ENCODE data around the gene ADGRL1. TPM values are rescaled to one million over a fixed set of nuclear protein-coding genes. Genes with fewer than 3 reads are reported as not detected.
"Not testable (repeated sequence)": the region's sequence is repeated elsewhere in the genome, so short reads cannot be mapped to it uniquely, and the experiment has no call there.

ADGRL1 gene
- total RNA-seq, 1 donor from 2014 or later: 68.1 TPM

DNA sequence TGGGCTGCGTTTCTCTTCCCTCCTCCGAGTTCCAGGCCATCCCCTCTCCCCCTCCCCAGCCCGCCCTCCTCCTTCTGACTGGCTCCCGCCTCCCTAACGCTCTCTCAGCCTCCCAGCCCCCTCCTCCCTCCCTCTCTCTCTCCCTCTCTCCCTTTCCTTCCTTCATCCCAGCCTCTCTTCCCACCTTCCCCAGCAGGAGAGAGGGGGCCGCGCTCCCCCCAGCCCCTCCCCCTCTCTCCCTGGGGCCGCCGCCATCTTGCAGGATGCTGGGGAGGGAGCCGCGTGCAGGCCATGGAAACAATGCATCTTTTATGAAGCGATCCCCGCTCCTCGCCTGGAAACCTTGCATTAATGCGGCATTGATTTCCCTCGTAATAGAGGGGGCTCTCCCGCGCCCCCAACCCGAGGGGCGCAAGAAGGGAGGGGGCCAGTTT, 42.6 kb upstream of the ADGRL1 start:
- peaks cover under 1% of the 10 kb centered on the region for H3K4me1 Mint-ChIP-seq (ENCODE audit: low read depth, unreplicated experiment)
- peaks cover 4% of the 10 kb centered on the region for H3K9me3 Mint-ChIP-seq (ENCODE audit: unreplicated experiment)
- no peak overlapping the region for H3K4me3 Mint-ChIP-seq (ENCODE audit: unreplicated experiment)
- H3K27ac Mint-ChIP-seq (ENCODE audit: unreplicated experiment): no peak overlapping the region
- no peaks in the 10 kb centered on the region for H3K36me3 Mint-ChIP-seq (ENCODE audit: unreplicated experiment)
- TF ChIP-seq, protein P1, sequence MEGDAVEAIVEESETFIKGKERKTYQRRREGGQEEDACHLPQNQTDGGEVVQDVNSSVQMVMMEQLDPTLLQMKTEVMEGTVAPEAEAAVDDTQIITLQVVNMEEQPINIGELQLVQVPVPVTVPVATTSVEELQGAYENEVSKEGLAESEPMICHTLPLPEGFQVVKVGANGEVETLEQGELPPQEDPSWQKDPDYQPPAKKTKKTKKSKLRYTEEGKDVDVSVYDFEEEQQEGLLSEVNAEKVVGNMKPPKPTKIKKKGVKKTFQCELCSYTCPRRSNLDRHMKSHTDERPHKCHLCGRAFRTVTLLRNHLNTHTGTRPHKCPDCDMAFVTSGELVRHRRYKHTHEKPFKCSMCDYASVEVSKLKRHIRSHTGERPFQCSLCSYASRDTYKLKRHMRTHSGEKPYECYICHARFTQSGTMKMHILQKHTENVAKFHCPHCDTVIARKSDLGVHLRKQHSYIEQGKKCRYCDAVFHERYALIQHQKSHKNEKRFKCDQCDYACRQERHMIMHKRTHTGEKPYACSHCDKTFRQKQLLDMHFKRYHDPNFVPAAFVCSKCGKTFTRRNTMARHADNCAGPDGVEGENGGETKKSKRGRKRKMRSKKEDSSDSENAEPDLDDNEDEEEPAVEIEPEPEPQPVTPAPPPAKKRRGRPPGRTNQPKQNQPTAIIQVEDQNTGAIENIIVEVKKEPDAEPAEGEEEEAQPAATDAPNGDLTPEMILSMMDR (IDR thresholded peaks at IDR 0.05; ENCODE audit: partially characterized antibody, unreplicated experiment): no peak
- DNase-seq: peak; percentile 90
- H3K27me3 Mint-ChIP-seq (ENCODE audit: unreplicated experiment): peaks cover 3% of the 10 kb centered on the region

DNA sequence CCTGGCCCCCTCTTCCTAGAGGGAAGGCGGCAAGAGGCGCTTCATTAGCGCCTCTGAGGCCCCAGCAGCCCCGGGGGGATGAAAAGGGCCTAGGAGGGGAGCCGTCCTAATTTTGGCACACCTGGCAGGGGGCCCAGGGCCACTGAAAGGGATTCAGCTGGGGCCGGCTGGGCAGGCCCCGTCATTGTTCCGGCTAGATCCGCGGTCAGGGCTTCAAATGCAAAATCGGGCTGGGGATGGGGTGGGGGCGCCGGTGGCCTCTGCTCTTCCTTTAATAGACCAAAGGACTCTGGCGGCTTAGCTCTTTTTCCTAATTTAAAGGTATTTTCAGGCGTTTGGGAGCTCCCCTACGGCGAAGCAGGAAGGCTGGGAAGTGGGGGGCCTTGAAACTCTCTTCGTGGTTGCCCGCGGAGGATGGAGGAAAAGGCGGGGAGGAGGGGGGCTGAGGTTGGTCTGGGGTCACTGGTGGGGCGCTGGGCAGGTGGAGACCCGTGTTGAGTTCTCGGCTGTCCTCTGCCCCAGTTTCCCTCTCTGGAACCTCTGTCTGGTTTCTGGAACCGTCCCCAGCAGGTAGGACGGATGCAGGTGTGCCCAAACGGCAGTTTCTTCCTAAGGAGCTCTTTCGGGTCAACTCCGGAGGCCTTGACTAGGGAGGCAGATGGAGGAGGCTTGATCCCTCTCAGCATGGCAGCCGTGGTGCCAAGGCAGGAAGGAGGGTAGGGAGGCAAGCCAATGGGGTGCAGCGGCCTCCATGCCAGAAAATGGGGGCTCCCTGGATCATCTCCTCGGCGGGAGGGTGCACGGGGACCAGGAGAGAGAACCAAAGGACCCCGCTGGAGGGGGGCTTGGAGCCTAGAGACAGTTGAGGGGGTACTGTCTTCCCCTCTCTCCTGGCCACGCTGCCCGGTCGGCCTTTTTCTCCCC, 41.8 kb upstream of the ADGRL1 start:
- not testable (repeated sequence) for H3K4me1 Mint-ChIP-seq (ENCODE audit: low read depth, unreplicated experiment); H3K4me3 Mint-ChIP-seq (ENCODE audit: unreplicated experiment); H3K36me3 Mint-ChIP-seq (ENCODE audit: unreplicated experiment); H3K9me3 Mint-ChIP-seq (ENCODE audit: unreplicated experiment); H3K27ac Mint-ChIP-seq (ENCODE audit: unreplicated experiment); H3K27me3 Mint-ChIP-seq (ENCODE audit: unreplicated experiment)
- peak; percentile 34 for DNase-seq

DNA sequence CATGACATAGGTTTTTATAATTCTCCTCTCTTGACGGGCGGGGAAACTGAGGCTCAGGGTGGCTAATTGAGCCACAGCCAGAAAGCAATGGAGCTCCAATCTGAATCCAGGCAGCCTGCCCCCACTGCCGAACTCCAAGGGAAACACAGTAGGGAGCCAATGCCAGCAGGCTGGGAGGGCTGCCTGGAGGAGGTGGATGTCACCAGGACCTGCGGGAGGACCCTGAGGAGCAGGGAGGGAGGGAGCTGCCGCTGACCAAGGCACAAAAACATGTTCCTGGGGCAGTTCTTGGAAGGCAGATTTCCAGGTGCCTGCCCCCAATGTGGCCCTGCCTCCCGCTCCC, 41.2 kb upstream of the ADGRL1 start:
- not testable (repeated sequence) for H3K4me1 Mint-ChIP-seq (ENCODE audit: low read depth, unreplicated experiment); DNase-seq; H3K9me3 Mint-ChIP-seq (ENCODE audit: unreplicated experiment); H3K27ac Mint-ChIP-seq (ENCODE audit: unreplicated experiment); H3K36me3 Mint-ChIP-seq (ENCODE audit: unreplicated experiment); H3K27me3 Mint-ChIP-seq (ENCODE audit: unreplicated experiment)
- peak overlapping the region; percentile 46 for H3K4me3 Mint-ChIP-seq (ENCODE audit: unreplicated experiment)

DNA sequence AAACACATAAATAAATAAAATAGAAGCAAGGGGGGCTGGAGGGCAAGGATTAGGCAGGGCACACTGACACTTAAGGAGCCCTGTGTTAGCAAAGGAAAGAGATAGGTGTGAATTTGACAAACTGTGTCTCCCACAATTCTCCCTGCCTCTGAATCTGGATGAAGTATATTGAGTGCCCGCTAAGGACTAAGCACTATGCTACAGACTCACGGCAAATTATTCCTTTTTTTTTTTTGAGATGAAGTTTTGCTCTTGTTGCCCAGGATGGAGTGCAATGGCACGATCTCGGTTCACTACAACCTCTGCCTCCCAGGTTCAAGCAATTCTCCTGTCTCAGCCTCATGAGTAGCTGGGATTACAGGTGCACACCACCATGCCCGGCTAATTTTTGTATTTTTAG, 38.4 kb upstream of the ADGRL1 start:
- not testable (repeated sequence) for H3K36me3 Mint-ChIP-seq (ENCODE audit: unreplicated experiment); H3K4me1 Mint-ChIP-seq (ENCODE audit: low read depth, unreplicated experiment); H3K27me3 Mint-ChIP-seq (ENCODE audit: unreplicated experiment)

DNA sequence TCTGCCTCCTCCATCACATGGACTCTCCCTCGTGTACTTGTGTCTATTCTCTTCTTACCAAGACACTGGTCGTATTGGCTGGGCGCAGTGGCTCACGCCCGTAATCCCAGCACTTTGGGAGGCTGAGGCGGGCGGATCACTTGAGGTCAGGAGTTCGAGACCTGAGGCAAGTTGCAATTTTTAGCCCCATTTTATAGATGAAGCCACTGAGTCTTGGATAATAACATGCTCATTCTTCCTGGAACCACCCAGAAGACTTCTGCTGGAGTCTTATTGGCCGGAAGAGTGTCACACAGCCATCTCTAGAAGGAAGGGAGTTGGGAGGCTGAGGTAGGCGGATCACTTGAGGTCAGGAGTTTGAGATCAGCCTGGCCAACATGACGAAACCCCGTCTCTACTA, 37.7 kb upstream of the ADGRL1 start:
- H3K4me1 Mint-ChIP-seq (ENCODE audit: low read depth, unreplicated experiment); H3K27me3 Mint-ChIP-seq (ENCODE audit: unreplicated experiment); H3K27ac Mint-ChIP-seq (ENCODE audit: unreplicated experiment); H3K36me3 Mint-ChIP-seq (ENCODE audit: unreplicated experiment); H3K4me3 Mint-ChIP-seq (ENCODE audit: unreplicated experiment); H3K9me3 Mint-ChIP-seq (ENCODE audit: unreplicated experiment); DNase-seq: not testable (repeated sequence)

More for the DNA sequence above, 38.4 kb upstream of the ADGRL1 start:
- not testable (repeated sequence) for H3K4me3 Mint-ChIP-seq (ENCODE audit: unreplicated experiment); DNase-seq; H3K27ac Mint-ChIP-seq (ENCODE audit: unreplicated experiment); H3K9me3 Mint-ChIP-seq (ENCODE audit: unreplicated experiment)

DNA sequence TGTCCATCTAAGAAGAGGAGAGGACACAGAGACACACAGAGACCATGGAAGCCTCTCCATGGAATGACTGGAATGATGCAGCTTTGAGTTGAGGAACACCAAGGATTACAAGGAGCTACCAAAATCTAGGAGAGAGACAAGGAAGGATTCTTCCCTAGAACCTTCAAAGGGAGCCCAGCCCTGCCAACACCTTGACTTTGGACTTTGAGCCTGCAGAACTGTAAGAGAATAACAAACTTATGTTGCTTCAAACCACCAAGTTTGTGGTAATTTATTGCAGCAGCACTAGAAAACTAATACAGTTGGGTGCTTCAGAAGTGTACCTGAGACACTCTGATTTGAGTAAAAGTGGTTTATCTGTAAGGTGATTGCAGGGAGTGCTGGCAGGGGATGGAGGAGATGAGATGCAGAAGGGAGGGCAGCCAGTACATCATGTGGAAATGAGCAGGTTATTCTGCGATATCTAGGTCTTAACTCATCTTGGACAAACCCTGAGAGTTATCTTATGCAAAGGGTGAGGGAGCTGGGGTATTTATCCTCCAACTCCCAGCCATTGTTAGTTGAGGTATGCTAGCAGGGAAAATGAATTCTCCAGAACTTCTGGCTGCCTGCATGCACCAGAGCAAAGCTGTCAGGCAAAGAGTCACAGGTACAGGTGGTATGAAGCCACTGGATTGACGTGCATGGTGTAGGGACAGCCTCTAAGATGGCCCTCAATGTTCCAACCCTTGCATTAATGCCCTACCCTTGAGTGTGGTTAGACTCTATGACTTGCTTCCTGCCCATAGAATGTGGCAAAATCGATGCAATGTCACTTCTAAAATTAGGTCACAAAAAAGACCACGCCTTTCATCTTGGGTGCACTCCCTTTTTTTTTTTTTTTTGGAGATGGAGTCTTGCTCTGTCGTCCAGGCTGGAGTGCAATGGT, 31.3 kb upstream of the ADGRL1 start:
- no peaks in the 10 kb centered on the region for H3K4me1 Mint-ChIP-seq (ENCODE audit: low read depth, unreplicated experiment)
- no peaks in the 10 kb centered on the region for H3K9me3 Mint-ChIP-seq (ENCODE audit: unreplicated experiment)
- no peak overlapping the region for H3K27ac Mint-ChIP-seq (ENCODE audit: unreplicated experiment)
- H3K27me3 Mint-ChIP-seq (ENCODE audit: unreplicated experiment): no peaks in the 10 kb centered on the region
- TF ChIP-seq, protein P1 (IDR thresholded peaks at IDR 0.05; ENCODE audit: partially characterized antibody, unreplicated experiment): no peak
- no peak overlapping the region for H3K4me3 Mint-ChIP-seq (ENCODE audit: unreplicated experiment)
- H3K36me3 Mint-ChIP-seq (ENCODE audit: unreplicated experiment): no peaks in the 10 kb centered on the region
- DNase-seq: no peak

DNA sequence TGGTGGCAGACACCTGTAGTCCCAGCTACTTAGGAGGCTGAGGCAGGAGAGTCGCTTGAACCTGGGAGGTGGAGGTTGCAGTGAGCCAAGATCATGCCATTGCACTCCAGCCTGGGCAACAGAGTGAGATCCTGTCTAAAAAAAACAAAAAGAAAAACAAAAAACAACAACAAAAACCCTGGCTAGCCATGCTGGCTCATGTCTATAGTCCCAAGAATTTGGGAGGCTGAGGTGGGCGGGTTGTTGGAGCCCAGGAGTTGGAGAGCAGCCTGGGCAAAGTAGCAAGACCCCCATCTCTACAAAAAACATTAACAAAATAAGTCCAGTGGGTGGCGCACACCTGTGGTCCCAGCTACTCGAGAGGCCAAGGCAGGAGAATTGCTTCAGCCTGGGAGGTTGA, 27.0 kb upstream of the ADGRL1 start:
- not testable (repeated sequence) for H3K4me1 Mint-ChIP-seq (ENCODE audit: low read depth, unreplicated experiment); H3K4me3 Mint-ChIP-seq (ENCODE audit: unreplicated experiment); H3K36me3 Mint-ChIP-seq (ENCODE audit: unreplicated experiment); H3K9me3 Mint-ChIP-seq (ENCODE audit: unreplicated experiment); H3K27ac Mint-ChIP-seq (ENCODE audit: unreplicated experiment); DNase-seq; H3K27me3 Mint-ChIP-seq (ENCODE audit: unreplicated experiment)

DNA sequence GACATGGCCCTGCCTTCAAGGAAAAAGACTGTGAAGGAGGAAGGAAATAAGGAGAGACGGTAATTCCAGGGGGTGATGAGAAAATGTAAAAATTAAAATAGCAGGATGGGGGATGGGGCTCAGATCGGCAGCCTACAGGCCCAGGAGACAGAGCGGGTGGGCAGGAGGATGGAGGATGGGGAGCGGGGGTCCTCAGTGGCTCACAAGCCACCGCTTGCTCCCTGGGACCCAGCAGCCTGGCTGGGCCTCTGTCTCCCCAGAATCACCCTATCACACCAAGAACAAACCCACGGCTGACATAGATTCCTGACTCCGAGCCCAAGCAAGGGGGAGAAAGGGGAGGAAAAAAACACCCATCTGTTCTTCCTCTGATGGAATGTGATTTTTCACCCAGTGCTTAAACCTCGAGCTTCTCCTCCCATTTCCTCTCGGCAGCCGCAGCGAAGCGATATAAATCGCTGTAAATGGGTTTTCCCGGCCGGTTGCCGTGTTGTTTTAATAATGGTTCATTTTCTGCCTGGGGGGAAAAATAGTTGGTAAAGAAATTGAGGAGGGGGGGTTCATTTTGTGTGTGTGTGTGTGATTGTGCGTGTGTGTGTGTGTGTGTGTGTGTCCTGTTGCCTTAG, 22.6 kb upstream of the ADGRL1 start:
- not testable (repeated sequence) for DNase-seq; H3K9me3 Mint-ChIP-seq (ENCODE audit: unreplicated experiment); H3K4me1 Mint-ChIP-seq (ENCODE audit: low read depth, unreplicated experiment); H3K4me3 Mint-ChIP-seq (ENCODE audit: unreplicated experiment); H3K27me3 Mint-ChIP-seq (ENCODE audit: unreplicated experiment); H3K27ac Mint-ChIP-seq (ENCODE audit: unreplicated experiment); H3K36me3 Mint-ChIP-seq (ENCODE audit: unreplicated experiment)

DNA sequence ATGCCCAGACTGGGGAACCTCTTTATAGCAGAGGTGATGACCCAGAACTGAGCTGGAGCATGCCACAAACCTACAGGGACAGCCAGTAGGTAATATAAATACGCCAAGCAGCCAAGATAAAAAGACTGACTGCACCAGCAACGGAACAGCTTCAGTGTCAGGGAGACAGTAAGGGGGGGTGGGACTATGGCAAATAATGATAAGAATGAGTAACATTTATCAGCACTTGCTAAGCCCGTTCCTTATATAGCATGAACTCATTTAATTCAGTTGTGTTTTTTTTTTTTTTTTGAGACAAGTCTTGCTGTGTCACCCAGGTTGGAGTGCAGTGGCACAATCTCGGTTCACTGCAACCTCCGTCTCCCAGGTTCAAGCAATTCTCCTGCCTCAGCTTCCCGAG, 20.5 kb upstream of the ADGRL1 start:
- not testable (repeated sequence) for H3K4me3 Mint-ChIP-seq (ENCODE audit: unreplicated experiment); H3K27ac Mint-ChIP-seq (ENCODE audit: unreplicated experiment)

More for the DNA sequence above, 20.5 kb upstream of the ADGRL1 start:
- H3K4me1 Mint-ChIP-seq (ENCODE audit: low read depth, unreplicated experiment); H3K9me3 Mint-ChIP-seq (ENCODE audit: unreplicated experiment); H3K27me3 Mint-ChIP-seq (ENCODE audit: unreplicated experiment); DNase-seq; H3K36me3 Mint-ChIP-seq (ENCODE audit: unreplicated experiment): not testable (repeated sequence)

Measured in glutamatergic neuron (in vitro differentiated cells).